Hepatocyte (in vitro differentiated cells): ENCODE data around the gene TLR4. TPM values are rescaled to one million over a fixed set of nuclear protein-coding genes. Genes with fewer than 3 reads are reported as not detected.

Source experiments
- DNase-seq: peaks from one replicate; pipeline ENCODE4 v3.0.0-alpha.2; 2016; ENCODE audit warnings: low spot score
- H2AFZ ChIP-seq: fragments of 200-600 bp; sonication (generic); 2 replicates; pipeline ENCODE4 v1.6.0; 2016; ENCODE audit warnings: antibody characterized with exemption, mild to moderate bottlenecking
- H3K27ac ChIP-seq: fragments of 200-600 bp; sonication (generic); 2 replicates; pipeline ENCODE4 v1.5.1; 2016; ENCODE audit warnings: mild to moderate bottlenecking
- H3K27me3 ChIP-seq: fragments of 200-600 bp; sonication (generic); 2 replicates; pipeline ENCODE4 v1.6.1; 2016
- H3K36me3 ChIP-seq: fragments of 200-600 bp; sonication (generic); replicated peaks from 2 replicates; pipeline ENCODE4 v1.5.1; 2016; ENCODE audit warnings: low read depth; ENCODE audit not compliant: insufficient read depth
- H3K4me1 ChIP-seq: fragments of 200-600 bp; sonication (generic); 2 replicates; pipeline ENCODE4 v1.5.1; 2016; ENCODE audit warnings: mild to moderate bottlenecking, moderate library complexity; ENCODE audit not compliant: insufficient read depth
- H3K4me2 ChIP-seq: fragments of 200-600 bp; sonication (generic); 2 replicates; pipeline ENCODE4 v1.6.0; 2016
- H3K4me3 ChIP-seq: fragments of 200-600 bp; sonication (generic); 2 replicates; pipeline ENCODE4 v1.5.1; 2016; ENCODE audit warnings: mild to moderate bottlenecking
- H3K79me2 ChIP-seq: fragments of 200-600 bp; sonication (generic); 2 replicates; pipeline ENCODE4 v1.6.0; 2017; ENCODE audit warnings: mild to moderate bottlenecking
- H3K9me2 ChIP-seq: fragments of 200-600 bp; sonication (generic); replicated peaks from 2 replicates; pipeline ENCODE4 v1.6.0; 2017; ENCODE audit warnings: mild to moderate bottlenecking; ENCODE audit not compliant: insufficient read depth
- H3K9me3 ChIP-seq: fragments of 200-600 bp; sonication (generic); 2 replicates; pipeline ENCODE4 v1.5.1; 2016; ENCODE audit warnings: low read depth, mild to moderate bottlenecking
- H4K20me1 ChIP-seq: fragments of 200-600 bp; sonication (generic); 2 replicates; pipeline ENCODE4 v1.6.0; 2016; ENCODE audit warnings: mild to moderate bottlenecking; ENCODE audit not compliant: insufficient read depth, poor library complexity, severe bottlenecking
- CTCF ChIP-seq: fragments of 200-600 bp; sonication (generic); IDR thresholded peaks from 2 replicates; pipeline ENCODE4 v1.5.1; 2016; ENCODE audit warnings: antibody characterized with exemption, mild to moderate bottlenecking; ENCODE audit not compliant: poor library complexity
- EZH2 ChIP-seq: fragments of 200-600 bp; sonication (generic); IDR thresholded peaks from 2 replicates; pipeline ENCODE4 v1.6.1; 2016; ENCODE audit warnings: antibody characterized with exemption, mild to moderate bottlenecking, borderline replicate concordance
- EZH2phosphoT487 ChIP-seq: fragments of 200-600 bp; sonication (generic); IDR thresholded peaks from one replicate; pipeline ENCODE4 v1.6.1; 2018; ENCODE audit warnings: antibody characterized with exemption, mild to moderate bottlenecking, low read depth, moderate library complexity; ENCODE audit not compliant: unreplicated experiment, severe bottlenecking
- WGBS: methylation state at CpG from one replicate; pipeline ENCODE4 v1.1.6; 2016; ENCODE audit warnings: low lambda C conversion rate; ENCODE audit errors: missing lambda C conversion rate; 5-methylcytosine and 5-hydroxymethylcytosine counted together
- polyA plus RNA-seq: library from polyadenylated mRNA; unstranded; fragments of >200 nt; fragmentation: Nextera tagmentation; extraction: Ambion mirVana; gene quantifications from 2 replicates; pipeline ENCODE4 v1.2.1, GENCODE V29; 2016
- total RNA-seq: library from RNA; depleted of rRNA; stranded (reverse); fragments of >200 nt; gene quantifications from 2 replicates; pipeline ENCODE4 v1.2.3, GENCODE V29; 2014

The TLR4 gene
- total and polyA plus RNA-seq, 2 experiments from 2014 or later: 0.33 to 1.7 TPM

GRCh38 chr9:117704597-117704996, 394 bp downstream of the TLR4 start:
- Histone ChIP-seq H2AFZ (no peak overlapping the region), H3K4me3 (no peak overlapping the region)
- TF ChIP-seq EZH2 (no peak), CTCF (no peak), EZH2phosphoT487 (no peak)

GRCh38 chr9:117705386-117705785, 1.2 kb downstream of the TLR4 start:
- Histone ChIP-seq H4K20me1 (no peaks in the 10 kb centered on the region), H3K9me3 (no peaks in the 10 kb centered on the region), H3K4me2 (no peak overlapping the region), H3K4me3 (no peak overlapping the region), H3K36me3 (no peaks in the 10 kb centered on the region), H3K79me2 (no peaks in the 10 kb centered on the region), H3K27me3 (no peaks in the 10 kb centered on the region), H2AFZ (no peak overlapping the region), H3K9me2 (no peaks in the 10 kb centered on the region), H3K27ac (no peak overlapping the region), H3K4me1 (peaks cover 4% of the 10 kb centered on the region)
- WGBS: 88% methylated on average over 2 of the region's 2 CpGs
- no peak for DNase-seq
- TF ChIP-seq CTCF: no peak

More at GRCh38 chr9:117704597-117704996, 394 bp downstream of the TLR4 start:
- DNase-seq: no peak
- WGBS: 80% methylated on average over 1 of the region's 1 CpG
- peak overlapping the region; percentile 27 for H3K27ac ChIP-seq
- no peaks in the 10 kb centered on the region for H3K9me2 ChIP-seq
- no peaks in the 10 kb centered on the region for H3K9me3 ChIP-seq
- H3K4me1 ChIP-seq: peaks cover 4% of the 10 kb centered on the region
- no peaks in the 10 kb centered on the region for H3K36me3 ChIP-seq
- no peaks in the 10 kb centered on the region for H3K27me3 ChIP-seq
- H3K79me2 ChIP-seq: no peaks in the 10 kb centered on the region
- H3K4me2 ChIP-seq: no peak overlapping the region
- no peaks in the 10 kb centered on the region for H4K20me1 ChIP-seq

GRCh38 chr9:117706421-117707116, 2.4 kb downstream of the TLR4 start:
- no peak overlapping the region for H3K27ac ChIP-seq
- TF ChIP-seq EZH2phosphoT487 (no peak), EZH2 (no peak), CTCF (no peak)

More at GRCh38 chr9:117706421-117707116, 2.4 kb downstream of the TLR4 start:
- Histone ChIP-seq H3K36me3 (no peaks in the 10 kb centered on the region), H4K20me1 (no peaks in the 10 kb centered on the region), H3K79me2 (no peaks in the 10 kb centered on the region), H3K27me3 (peaks cover 3% of the 10 kb centered on the region), H2AFZ (no peak overlapping the region), H3K4me2 (no peak overlapping the region), H3K4me1 (peaks cover 4% of the 10 kb centered on the region), H3K9me3 (no peaks in the 10 kb centered on the region), H3K4me3 (no peak overlapping the region), H3K9me2 (no peaks in the 10 kb centered on the region)
- WGBS: 43% methylated on average over 4 of the region's 4 CpGs
- DNase-seq: peak; percentile 7
